ENCODE data around the gene MEGF6.

- TF ChIP-seq CTCF (conservative IDR thresholded peaks at IDR 0.05), result no peak
- no peak for TF ChIP-seq EZH2 (IDR thresholded peaks at IDR 0.05; ENCODE audit: low read depth)
Observed at GRCh38 chr1:3515774-3516480, 95.4 kb downstream of the MEGF6 start.

Data from PC-9 (cell line).